ENCODE measurements around the gene LRWD1.
A peak's percentile ranks its signal among the peaks of the same experiment; 100 is the strongest.

The LRWD1 gene

GRCh38 chr7:102464577-102465280, at the start of gene LRWD1, which contains the start of gene ALKBH4:
Gene LRWD1 (plus strand): TSS chr7:102464984. CDS start chr7:102465081, 97 bp downstream.
Gene ALKBH4 (minus strand): TSS chr7:102464863. CDS start chr7:102464836, 27 bp downstream.
- TF ChIP-seq CTCF (IDR thresholded peaks at IDR 0.05; ENCODE audit: extremely low read depth, insufficient read depth, missing control alignments) = peak; percentile 26
- peak; percentile 100 for DNase-seq (ENCODE audit: low spot score)
- in situ Hi-C loops (cut with MboI; ENCODE audit: low pct_unique_long_range_greater_than_20kb, low sequenced_read_pairs, unreplicated experiment) = loop anchor here (5.0 kb wide), 1 partner anchor 62 kb away; no protein-coding TSS in a partner anchor

GRCh38 chr7:102415685-102416225, 49.0 kb upstream of the LRWD1 start:
- no peak for TF ChIP-seq CTCF (IDR thresholded peaks at IDR 0.05; ENCODE audit: extremely low read depth, insufficient read depth, missing control alignments)
- DNase-seq (ENCODE audit: low spot score) = no peak
- in situ Hi-C loops (cut with MboI; ENCODE audit: low pct_unique_long_range_greater_than_20kb, low sequenced_read_pairs, unreplicated experiment) = no loop called here

GRCh38 chr7:102416406-102416805, 48.4 kb upstream of the LRWD1 start:
- in situ Hi-C loops (cut with MboI; ENCODE audit: low pct_unique_long_range_greater_than_20kb, low sequenced_read_pairs, unreplicated experiment) = no loop called here
- no peak for DNase-seq (ENCODE audit: low spot score)
- TF ChIP-seq CTCF (IDR thresholded peaks at IDR 0.05; ENCODE audit: extremely low read depth, insufficient read depth, missing control alignments) = no peak

- TF ChIP-seq CTCF (IDR thresholded peaks at IDR 0.05; ENCODE audit: extremely low read depth, insufficient read depth, missing control alignments) = no peak
- DNase-seq (ENCODE audit: low spot score) = no peak
- in situ Hi-C loops (cut with MboI; ENCODE audit: low pct_unique_long_range_greater_than_20kb, low sequenced_read_pairs, unreplicated experiment) = no loop called here
These were observed 47.7 kb upstream of the LRWD1 start for GRCh38 chr7:102417105-102417504.

- no peak for TF ChIP-seq CTCF (IDR thresholded peaks at IDR 0.05; ENCODE audit: extremely low read depth, insufficient read depth, missing control alignments)
- in situ Hi-C loops (cut with MboI; ENCODE audit: low pct_unique_long_range_greater_than_20kb, low sequenced_read_pairs, unreplicated experiment) = no loop called here
- no peak for DNase-seq (ENCODE audit: low spot score)
These were observed 46.2 kb upstream of the LRWD1 start for GRCh38 chr7:102418592-102418991.

- in situ Hi-C loops (cut with MboI; ENCODE audit: low pct_unique_long_range_greater_than_20kb, low sequenced_read_pairs, unreplicated experiment) = no loop called here
- no peak for TF ChIP-seq CTCF (IDR thresholded peaks at IDR 0.05; ENCODE audit: extremely low read depth, insufficient read depth, missing control alignments)
- no peak for DNase-seq (ENCODE audit: low spot score)
These were observed 43.0 kb upstream of the LRWD1 start for GRCh38 chr7:102421706-102422240.
